IPS-11a (cell line): ENCODE data around the gene MAP10.

ENCODE experiments used
- H3K4me3 ChIP-seq: one replicate; pipeline ENCODE4 v1.5.1; 2013; ENCODE audit warnings: low read depth, low read length, control low read depth

MAP10 gene

GRCh38 chr1:232853994-232854797 lies 49.0 kb downstream of the MAP10 start:
- H3K4me3 ChIP-seq, result no peak overlapping the region

- H3K4me3 ChIP-seq, result no peak overlapping the region
Observed at GRCh38 chr1:232854798-232855159, 49.6 kb downstream of the MAP10 start.

GRCh38 chr1:232856541-232856940 lies 51.3 kb downstream of the MAP10 start:
- H3K4me3 ChIP-seq, result no peak overlapping the region
